SK-N-SH (cell line): ENCODE data around the gene SYCN.

Experiments
- EP300 ChIP-seq, 2 experiments: IDR thresholded peaks; 2 replicates each; pipeline versions ENCODE4 v1.4.0 to v1.6.1; 2012; ENCODE audit warnings: borderline replicate concordance in 1 of 2, low read depth in 1 of 2, low read length in 1 of 2
- TF ChIP-seq, protein P1 (sequence below): fragments of 200-600 bp; sonication (generic); IDR thresholded peaks from 2 replicates; pipeline ENCODE4 v1.6.1; 2017; ENCODE audit warnings: antibody characterized with exemption, mild to moderate bottlenecking, moderate library complexity
- TF ChIP-seq, protein P2 (sequence below): IDR thresholded peaks from 2 replicates; pipeline ENCODE4; 2012

DNA sequence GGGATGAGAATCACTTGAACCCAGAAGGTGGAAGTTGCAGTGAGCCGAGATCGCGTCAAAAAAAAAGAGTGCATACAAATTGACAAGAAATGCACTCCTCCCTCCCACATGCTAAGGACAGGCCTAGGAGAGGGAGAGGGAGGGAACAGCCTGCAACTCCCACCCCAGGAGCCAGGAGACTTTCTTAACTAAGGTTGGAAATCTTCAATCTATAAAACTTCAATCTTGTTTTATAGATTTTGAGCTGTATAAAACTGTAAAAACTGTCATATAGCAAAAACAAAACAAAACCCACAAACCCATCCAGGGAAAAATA, 1.3 kb upstream of the SYCN start:
- TF ChIP-seq, protein P1, sequence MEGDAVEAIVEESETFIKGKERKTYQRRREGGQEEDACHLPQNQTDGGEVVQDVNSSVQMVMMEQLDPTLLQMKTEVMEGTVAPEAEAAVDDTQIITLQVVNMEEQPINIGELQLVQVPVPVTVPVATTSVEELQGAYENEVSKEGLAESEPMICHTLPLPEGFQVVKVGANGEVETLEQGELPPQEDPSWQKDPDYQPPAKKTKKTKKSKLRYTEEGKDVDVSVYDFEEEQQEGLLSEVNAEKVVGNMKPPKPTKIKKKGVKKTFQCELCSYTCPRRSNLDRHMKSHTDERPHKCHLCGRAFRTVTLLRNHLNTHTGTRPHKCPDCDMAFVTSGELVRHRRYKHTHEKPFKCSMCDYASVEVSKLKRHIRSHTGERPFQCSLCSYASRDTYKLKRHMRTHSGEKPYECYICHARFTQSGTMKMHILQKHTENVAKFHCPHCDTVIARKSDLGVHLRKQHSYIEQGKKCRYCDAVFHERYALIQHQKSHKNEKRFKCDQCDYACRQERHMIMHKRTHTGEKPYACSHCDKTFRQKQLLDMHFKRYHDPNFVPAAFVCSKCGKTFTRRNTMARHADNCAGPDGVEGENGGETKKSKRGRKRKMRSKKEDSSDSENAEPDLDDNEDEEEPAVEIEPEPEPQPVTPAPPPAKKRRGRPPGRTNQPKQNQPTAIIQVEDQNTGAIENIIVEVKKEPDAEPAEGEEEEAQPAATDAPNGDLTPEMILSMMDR = no peak
- TF ChIP-seq, protein P2, sequence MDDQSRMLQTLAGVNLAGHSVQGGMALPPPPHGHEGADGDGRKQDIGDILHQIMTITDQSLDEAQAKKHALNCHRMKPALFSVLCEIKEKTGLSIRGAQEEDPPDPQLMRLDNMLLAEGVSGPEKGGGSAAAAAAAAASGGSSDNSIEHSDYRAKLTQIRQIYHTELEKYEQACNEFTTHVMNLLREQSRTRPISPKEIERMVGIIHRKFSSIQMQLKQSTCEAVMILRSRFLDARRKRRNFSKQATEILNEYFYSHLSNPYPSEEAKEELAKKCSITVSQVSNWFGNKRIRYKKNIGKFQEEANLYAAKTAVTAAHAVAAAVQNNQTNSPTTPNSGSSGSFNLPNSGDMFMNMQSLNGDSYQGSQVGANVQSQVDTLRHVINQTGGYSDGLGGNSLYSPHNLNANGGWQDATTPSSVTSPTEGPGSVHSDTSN = no peak
- no peak for TF ChIP-seq EP300 (IDR thresholded peaks at IDR 0.05; ENCODE audit: borderline replicate concordance in 1 of 2, low read depth in 1 of 2, low read length in 1 of 2)
